Mesothelial cell of epicardium (in vitro differentiated cells): ENCODE results near the gene PHF20. TPM values are rescaled to one million over a fixed set of nuclear protein-coding genes. Genes with fewer than 3 reads are reported as not detected.
"Not testable (repeated sequence)": the region's sequence is repeated elsewhere in the genome, so short reads cannot be mapped to it uniquely, and the experiment has no call there.

Experiments
- DNase-seq, 2 experiments: peaks; one replicate each; pipeline ENCODE4 v3.0.0; 2021; ENCODE audit warnings: low spot score in 2 of 2; ENCODE audit not compliant: unreplicated experiment in 2 of 2
- H3K27ac Mint-ChIP-seq: 2 replicates; pipeline ENCODE4 v1.8.0; 2021; ENCODE audit warnings: mixed read lengths
- H3K27me3 Mint-ChIP-seq: 2 replicates; pipeline ENCODE4 v1.8.0; 2021; ENCODE audit warnings: low read depth, mixed read lengths
- H3K36me3 Mint-ChIP-seq: 2 replicates; pipeline ENCODE4 v1.8.0; 2021; ENCODE audit warnings: mixed read lengths
- H3K4me1 Mint-ChIP-seq: 2 replicates; pipeline ENCODE4 v1.8.0; 2021; ENCODE audit warnings: mixed read lengths
- H3K4me3 Mint-ChIP-seq: 2 replicates; pipeline ENCODE4 v1.8.0; 2021; ENCODE audit warnings: mild to moderate bottlenecking, moderate library complexity, mixed read lengths
- H3K9me3 Mint-ChIP-seq: 2 replicates; pipeline ENCODE4 v1.8.0; 2021; ENCODE audit warnings: mixed read lengths
- total RNA-seq: library from RNA; stranded (reverse); gene quantifications from 3 replicates; pipeline ENCODE4 v1.2.1, GENCODE V29; 2021
- TF ChIP-seq, protein P1 (sequence below): fragments of 200-600 bp; sonication (generic); IDR thresholded peaks from one replicate; pipeline ENCODE4 v1.5.0; 2021; ENCODE audit warnings: antibody characterized with exemption; ENCODE audit not compliant: unreplicated experiment

The PHF20 gene
- total RNA-seq, 1 donor from 2014 or later, result 48.6 TPM

DNA sequence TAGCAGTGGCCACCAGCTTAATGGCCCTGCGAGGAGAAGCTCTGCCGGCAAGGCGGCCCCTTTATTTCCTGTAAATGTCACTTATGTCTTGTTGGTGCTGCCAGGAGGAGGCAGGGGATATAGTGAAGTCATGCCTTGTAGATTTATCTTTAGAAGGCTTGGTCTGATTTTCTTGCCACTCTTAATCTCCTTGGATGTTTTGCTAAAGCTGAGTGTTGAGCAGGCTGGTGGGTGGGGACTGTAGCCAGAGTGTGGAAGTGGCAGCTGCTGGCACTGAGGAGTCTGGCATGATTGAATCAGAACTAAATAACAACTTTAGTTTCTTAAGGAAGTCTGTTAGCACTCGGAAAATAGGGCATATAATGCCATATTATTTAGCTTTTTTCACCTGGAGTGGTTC lies 77.9 kb downstream of the PHF20 start:
- Mint-ChIP-seq H3K9me3 (peaks cover 3% of the 10 kb centered on the region), H3K36me3 (peaks cover 36% of the 10 kb centered on the region), H3K27me3 (no peaks in the 10 kb centered on the region), H3K27ac (no peak overlapping the region), H3K4me1 (no peaks in the 10 kb centered on the region), H3K4me3 (no peak overlapping the region)
- TF ChIP-seq, protein P1, sequence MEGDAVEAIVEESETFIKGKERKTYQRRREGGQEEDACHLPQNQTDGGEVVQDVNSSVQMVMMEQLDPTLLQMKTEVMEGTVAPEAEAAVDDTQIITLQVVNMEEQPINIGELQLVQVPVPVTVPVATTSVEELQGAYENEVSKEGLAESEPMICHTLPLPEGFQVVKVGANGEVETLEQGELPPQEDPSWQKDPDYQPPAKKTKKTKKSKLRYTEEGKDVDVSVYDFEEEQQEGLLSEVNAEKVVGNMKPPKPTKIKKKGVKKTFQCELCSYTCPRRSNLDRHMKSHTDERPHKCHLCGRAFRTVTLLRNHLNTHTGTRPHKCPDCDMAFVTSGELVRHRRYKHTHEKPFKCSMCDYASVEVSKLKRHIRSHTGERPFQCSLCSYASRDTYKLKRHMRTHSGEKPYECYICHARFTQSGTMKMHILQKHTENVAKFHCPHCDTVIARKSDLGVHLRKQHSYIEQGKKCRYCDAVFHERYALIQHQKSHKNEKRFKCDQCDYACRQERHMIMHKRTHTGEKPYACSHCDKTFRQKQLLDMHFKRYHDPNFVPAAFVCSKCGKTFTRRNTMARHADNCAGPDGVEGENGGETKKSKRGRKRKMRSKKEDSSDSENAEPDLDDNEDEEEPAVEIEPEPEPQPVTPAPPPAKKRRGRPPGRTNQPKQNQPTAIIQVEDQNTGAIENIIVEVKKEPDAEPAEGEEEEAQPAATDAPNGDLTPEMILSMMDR, result no peak
- DNase-seq, result no peak

DNA sequence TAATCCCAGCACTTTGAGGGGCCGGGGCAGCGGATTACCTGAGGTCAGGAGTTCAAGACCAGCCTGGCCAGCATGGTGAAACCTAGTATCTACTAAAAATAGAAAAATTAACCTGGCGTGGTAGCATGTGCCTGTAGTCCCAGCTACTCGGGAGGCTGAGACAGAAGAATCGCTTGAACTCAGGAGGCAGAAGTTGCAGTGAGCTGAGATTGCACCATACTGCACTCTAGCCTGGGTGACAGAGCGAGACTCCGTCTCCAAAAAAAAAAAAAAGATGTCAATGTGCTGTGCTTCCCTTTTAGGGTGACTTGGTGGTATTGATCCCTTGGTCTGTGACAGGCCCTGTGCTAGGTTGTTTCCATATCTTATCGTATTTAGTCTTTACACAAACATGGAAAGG lies 79.8 kb downstream of the PHF20 start:
- H3K4me3 Mint-ChIP-seq, DNase-seq, H3K27me3 Mint-ChIP-seq, H3K9me3 Mint-ChIP-seq, H3K4me1 Mint-ChIP-seq, H3K27ac Mint-ChIP-seq: not testable (repeated sequence)
- H3K36me3 Mint-ChIP-seq, result peaks cover 24% of the 10 kb centered on the region

DNA sequence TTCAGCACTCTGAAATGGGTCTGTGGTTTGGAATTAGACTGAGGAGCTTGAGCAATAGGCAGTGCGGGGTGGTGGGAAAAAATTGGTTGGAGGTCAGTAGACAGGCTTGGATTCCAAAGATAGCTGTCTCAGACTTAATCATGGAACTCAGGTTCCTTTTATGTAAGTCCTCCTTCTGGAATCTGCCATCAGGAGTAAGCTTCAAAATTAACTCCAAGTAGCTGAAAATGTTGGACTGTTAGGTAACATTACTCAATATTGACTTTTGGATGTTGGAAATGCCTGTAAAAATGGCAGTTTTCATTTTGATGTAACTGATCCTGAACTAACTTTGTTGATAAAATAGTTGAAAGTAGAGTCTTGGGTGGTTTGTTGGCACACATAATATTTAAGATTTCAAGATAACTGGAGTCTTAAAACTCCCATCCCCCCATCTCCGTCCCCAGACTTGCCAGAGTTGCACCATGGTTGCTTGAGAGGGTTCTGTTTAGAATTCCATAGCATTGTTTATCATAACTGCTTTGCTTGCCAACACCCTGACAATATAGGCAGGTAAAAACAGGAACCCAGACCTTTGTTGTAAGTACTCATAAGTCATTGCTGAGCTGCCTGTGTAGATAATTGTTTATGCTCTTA lies 83.0 kb downstream of the PHF20 start:
- peaks cover 26% of the 10 kb centered on the region for H3K36me3 Mint-ChIP-seq
- H3K4me1 Mint-ChIP-seq, result peaks cover 14% of the 10 kb centered on the region
- no peaks in the 10 kb centered on the region for H3K9me3 Mint-ChIP-seq
- TF ChIP-seq, protein P1, result no peak
- H3K27ac Mint-ChIP-seq, result peak overlapping the region; percentile 6
- no peak overlapping the region for H3K4me3 Mint-ChIP-seq
- DNase-seq, result no peak
- no peaks in the 10 kb centered on the region for H3K27me3 Mint-ChIP-seq

DNA sequence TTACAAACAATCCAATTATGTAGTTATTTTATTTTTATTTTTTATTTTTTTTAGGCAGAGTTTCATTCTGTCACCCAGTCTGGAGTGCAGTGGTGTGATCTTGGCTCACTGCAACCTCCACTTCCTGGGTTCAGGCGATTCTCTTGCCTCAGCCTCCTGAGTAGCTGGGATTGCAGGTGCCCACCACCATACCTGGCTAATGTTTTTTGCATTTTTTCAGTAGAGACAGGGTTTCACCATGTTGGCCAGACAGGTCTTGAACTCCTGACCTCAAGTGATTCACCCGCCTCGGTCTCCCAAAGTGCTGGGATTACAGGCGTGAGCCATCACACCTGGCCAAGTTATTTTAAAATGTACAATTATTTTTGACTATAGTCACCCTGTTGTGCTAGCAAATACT lies 83.8 kb downstream of the PHF20 start:
- not testable (repeated sequence) for H3K27ac Mint-ChIP-seq, H3K4me3 Mint-ChIP-seq, H3K27me3 Mint-ChIP-seq, DNase-seq, H3K9me3 Mint-ChIP-seq
- Mint-ChIP-seq H3K4me1 (peaks cover 14% of the 10 kb centered on the region), H3K36me3 (peaks cover 24% of the 10 kb centered on the region)

DNA sequence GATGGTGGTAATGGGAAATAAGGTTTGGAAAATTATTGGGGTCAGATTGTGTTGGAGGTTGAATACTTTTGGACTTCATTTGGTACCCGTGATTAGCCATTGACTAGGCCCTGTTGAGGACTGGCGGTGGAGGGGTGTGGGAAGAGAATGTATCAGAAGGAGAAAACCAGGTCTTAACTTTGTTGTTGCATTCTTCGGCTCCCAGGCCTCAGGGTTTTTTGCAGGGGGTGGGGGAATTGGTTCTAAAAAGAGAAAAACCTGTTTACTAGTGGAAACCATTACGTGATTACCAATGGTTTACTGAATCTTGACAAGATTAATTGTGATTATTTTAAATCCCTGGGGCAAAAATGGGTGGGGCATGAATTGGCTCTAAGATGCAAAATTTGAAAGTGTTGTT lies 85.1 kb downstream of the PHF20 start:
- Mint-ChIP-seq H3K4me3 (no peak overlapping the region), H3K4me1 (peaks cover 14% of the 10 kb centered on the region), H3K9me3 (no peaks in the 10 kb centered on the region), H3K27me3 (no peaks in the 10 kb centered on the region), H3K27ac (peak overlapping the region; percentile 7), H3K36me3 (peaks cover 23% of the 10 kb centered on the region)
- TF ChIP-seq, protein P1, result no peak
- DNase-seq, result no peak

DNA sequence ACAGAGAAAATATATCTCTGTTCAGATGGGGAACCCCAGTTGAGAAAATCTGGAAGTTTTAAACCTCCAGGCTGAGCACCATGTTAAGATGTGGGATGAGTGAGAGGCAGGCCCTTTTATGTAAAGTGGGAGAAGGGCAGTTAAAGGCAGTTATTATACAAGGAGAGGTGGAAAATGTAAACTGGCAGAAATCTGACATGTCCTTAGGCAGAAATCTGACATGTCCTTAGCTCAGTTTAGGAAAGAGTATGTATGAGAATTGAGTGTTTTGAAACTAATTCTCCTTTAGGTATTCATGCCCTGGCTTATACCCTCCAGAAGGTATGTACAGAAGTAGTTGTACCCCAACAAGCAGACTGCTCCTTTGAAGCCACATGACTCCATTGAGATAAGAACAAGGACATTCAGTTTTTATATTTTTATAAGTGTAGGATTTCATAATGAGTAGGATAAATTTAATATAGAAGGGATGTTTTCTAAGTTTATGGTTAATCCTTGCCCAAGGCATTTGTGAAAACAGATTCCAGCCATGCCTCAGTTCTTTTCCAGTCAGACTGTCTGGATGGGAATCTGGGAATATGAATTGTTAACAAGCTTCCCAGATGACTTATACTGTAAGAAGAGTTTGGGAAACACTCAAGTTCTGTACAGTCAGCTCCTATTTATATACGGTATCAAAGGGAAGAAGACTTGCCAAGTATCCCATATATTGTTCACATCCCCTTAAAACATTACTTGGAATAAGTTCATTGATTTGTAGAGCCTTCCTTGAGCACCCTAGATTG lies 94.8 kb downstream of the PHF20 start:
- Mint-ChIP-seq H3K9me3 (no peaks in the 10 kb centered on the region), H3K36me3 (peaks cover 13% of the 10 kb centered on the region), H3K27me3 (no peaks in the 10 kb centered on the region), H3K4me3 (no peak overlapping the region), H3K27ac (no peak overlapping the region), H3K4me1 (peaks cover 6% of the 10 kb centered on the region)
- TF ChIP-seq, protein P1, result no peak
- DNase-seq, result no peak
